Natural killer cell (primary cell): ENCODE data around the gene RNF157. TPM values are rescaled to one million over a fixed set of nuclear protein-coding genes. Genes with fewer than 3 reads are reported as not detected.

Experiments
- ATAC-seq, 3 donors: fragments of 150-1000 bp in 2 of 3; fragments of 200-7000 bp in 1 of 3; cut with Tn5 transposase; 1 replicate in 1 of 3; 2 replicates in 2 of 3; pipeline ENCODE4 v1.10.0; 2021; ENCODE audit warnings: mild to moderate bottlenecking in 2 of 3, moderate library complexity in 2 of 3
- DNase-seq, 2 donors: peaks; one replicate each; pipeline versions ENCODE4 v3.0.0 to v3.0.0-alpha.2; 2013 to 2021; ENCODE audit warnings: mixed read lengths in 1 of 2
- H3K27ac ChIP-seq: one replicate; pipeline ENCODE4 v1.5.1; 2013; ENCODE audit warnings: mild to moderate bottlenecking, low read length
- H3K27me3 ChIP-seq: one replicate; pipeline ENCODE4 v1.6.1; 2013; ENCODE audit warnings: low read length; ENCODE audit not compliant: control insufficient read depth, insufficient read depth
- H3K36me3 ChIP-seq: one replicate; pipeline ENCODE4 v1.6.1; 2013; ENCODE audit warnings: low read length; ENCODE audit not compliant: control insufficient read depth, insufficient read depth
- H3K4me1 ChIP-seq: one replicate; pipeline ENCODE4 v1.6.1; 2013; ENCODE audit warnings: low read length; ENCODE audit not compliant: control insufficient read depth, insufficient read depth
- H3K4me3 ChIP-seq: one replicate; pipeline ENCODE4 v1.5.1; 2013; ENCODE audit warnings: low read length
- H3K9me3 ChIP-seq: one replicate; pipeline ENCODE4 v1.6.1; 2013; ENCODE audit warnings: low read length; ENCODE audit not compliant: control insufficient read depth, insufficient read depth
- H3K27ac Mint-ChIP-seq, 2 donors: one replicate each; pipeline ENCODE4 v1.8.0; 2022; ENCODE audit warnings: mild to moderate bottlenecking in 2 of 2, mixed read lengths in 2 of 2, moderate library complexity in 1 of 2
- H3K27me3 Mint-ChIP-seq, 2 donors: one replicate each; pipeline ENCODE4 v1.8.0; 2022; ENCODE audit warnings: low read depth in 2 of 2, mixed read lengths in 2 of 2
- H3K36me3 Mint-ChIP-seq: one replicate; pipeline ENCODE4 v1.8.0; 2022; ENCODE audit warnings: mixed read lengths
- H3K4me1 Mint-ChIP-seq, 2 donors: one replicate each; pipeline ENCODE4 v1.8.0; 2022; ENCODE audit warnings: mixed read lengths in 2 of 2
- H3K4me3 Mint-ChIP-seq: one replicate; pipeline ENCODE4 v1.8.0; 2022; ENCODE audit warnings: mild to moderate bottlenecking, moderate library complexity, mixed read lengths
- H3K9me3 Mint-ChIP-seq, 2 donors: one replicate each; pipeline ENCODE4 v1.8.0; 2022; ENCODE audit warnings: mixed read lengths in 2 of 2
- CTCF ChIP-seq: fragments of 200-600 bp; IDR thresholded peaks from one replicate; pipeline ENCODE4 v1.8.0; 2022; ENCODE audit warnings: antibody characterized with exemption
- WGBS: methylation state at CpG from one replicate; pipeline ENCODE4 v1.1.7; 2013; ENCODE audit warnings: missing lambda C conversion rate; ENCODE audit not compliant: insufficient coverage; 5-methylcytosine and 5-hydroxymethylcytosine counted together
- intact Hi-C: fragments of 100-400 bp; cut with micrococcal nuclease; formaldehyde crosslinking; loops from one replicate; pipeline ENCODE4 v1.14.2; 2022
- total RNA-seq, 4 donors: library from RNA; stranded (reverse); fragments of 120-200 nt in 1 of 4; gene quantifications; one replicate each; pipeline versions ENCODE4 v1.2.3 to v1.2.4, GENCODE V29; 2013 to 2022

RNF157 gene
- total RNA-seq, 3 donors from 2014 or later (not counting 1 experiment from before 2014, with no cell fraction given): 4.9 to 9.1 (median 8.5) TPM

- intact Hi-C loops: no loop called here
- H3K4me3 ChIP-seq: no peak overlapping the region
- no peaks in the 10 kb centered on the region for H3K36me3 ChIP-seq
- no peak overlapping the region for H3K27ac ChIP-seq
- peaks cover 18% of the 10 kb centered on the region for H3K27me3 ChIP-seq
- H3K27ac Mint-ChIP-seq: no peak overlapping the region
- peaks cover 20% of the 10 kb centered on the region for H3K4me1 ChIP-seq
- H3K4me1 Mint-ChIP-seq: peaks cover 9 to 30% of the 10 kb centered on the region in 2 donors
- H3K27me3 Mint-ChIP-seq: peaks cover 0 to 7% of the 10 kb centered on the region in 2 donors
- H3K9me3 ChIP-seq: no peaks in the 10 kb centered on the region
- H3K4me3 Mint-ChIP-seq: no peak overlapping the region
- H3K9me3 Mint-ChIP-seq: no peaks in the 10 kb centered on the region
- no peaks in the 10 kb centered on the region for H3K36me3 Mint-ChIP-seq
- no peak for TF ChIP-seq CTCF
- DNase-seq: no peak
- no peak for ATAC-seq
- 95% methylated on average over 7 of the region's 7 CpGs for WGBS
These were observed 103.3 kb downstream of the RNF157 start for GRCh38 chr17:76137001-76137350.

DNA sequence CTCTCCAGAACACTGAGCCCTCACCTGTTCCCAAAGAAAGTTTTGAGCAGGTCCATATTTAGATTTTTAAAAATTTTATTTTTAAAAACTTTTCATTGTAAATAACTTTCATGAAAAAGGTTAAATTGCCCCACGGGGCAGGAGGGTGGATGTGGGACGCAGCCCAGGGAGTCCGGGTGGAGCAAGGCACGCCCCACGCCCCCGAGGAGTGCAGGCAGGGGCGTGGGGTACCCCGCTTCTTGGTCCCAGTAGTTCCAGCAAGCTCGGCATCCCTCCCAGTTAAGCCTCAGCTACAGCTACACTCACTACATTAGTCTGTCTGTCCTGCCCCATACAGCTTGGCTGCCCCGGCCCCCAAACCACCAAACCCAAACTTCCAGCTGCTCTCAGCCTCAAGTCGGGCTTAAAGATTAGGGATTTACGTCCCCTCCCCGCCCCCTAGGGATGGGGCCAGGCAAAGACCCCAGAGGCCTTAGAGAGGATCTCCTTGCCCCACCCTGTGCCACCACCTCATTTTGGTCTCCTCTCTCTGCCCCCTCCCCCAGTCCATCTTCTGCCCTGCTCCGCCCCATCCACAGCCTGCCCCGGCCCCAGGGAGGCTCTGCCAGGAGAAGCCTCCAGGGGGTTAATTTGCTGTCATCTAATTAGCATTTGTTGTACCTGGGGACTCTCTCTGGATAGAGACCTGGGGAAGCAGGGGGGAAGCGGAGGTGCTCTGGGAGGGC lies 103.9 kb downstream of the RNF157 start:
- Mint-ChIP-seq H3K27ac (no peak overlapping the region), H3K4me1 (peaks cover 3 to 26% of the 10 kb centered on the region in 2 donors), H3K27me3 (peaks cover 0 to 7% of the 10 kb centered on the region in 2 donors), H3K4me3 (no peak overlapping the region), H3K9me3 (no peaks in the 10 kb centered on the region), H3K36me3 (no peaks in the 10 kb centered on the region)
- Histone ChIP-seq H3K9me3 (no peaks in the 10 kb centered on the region), H3K4me1 (peaks cover 14% of the 10 kb centered on the region), H3K4me3 (no peak overlapping the region), H3K27me3 (peaks cover 18% of the 10 kb centered on the region), H3K36me3 (no peaks in the 10 kb centered on the region), H3K27ac (no peak overlapping the region)
- DNase-seq (no peak), ATAC-seq (no peak)
- intact Hi-C loops: no loop called here
- 95% methylated on average over 15 of the region's 16 CpGs for WGBS
- TF ChIP-seq CTCF: no peak

- H3K27me3 Mint-ChIP-seq: peaks cover 0 to 7% of the 10 kb centered on the region in 2 donors
- no peak for ATAC-seq
- H3K4me1 ChIP-seq: peaks cover 8% of the 10 kb centered on the region
- no peaks in the 10 kb centered on the region for H3K9me3 ChIP-seq
- H3K27me3 ChIP-seq: peaks cover 14% of the 10 kb centered on the region
- no peak overlapping the region for H3K4me3 Mint-ChIP-seq
- H3K4me1 Mint-ChIP-seq: peaks cover 0 to 25% of the 10 kb centered on the region in 2 donors
- DNase-seq: no peak
- H3K36me3 Mint-ChIP-seq: no peaks in the 10 kb centered on the region
- 96% methylated on average over 6 of the region's 8 CpGs for WGBS
- intact Hi-C loops: no loop called here
- TF ChIP-seq CTCF: no peak
- no peaks in the 10 kb centered on the region for H3K36me3 ChIP-seq
- no peak overlapping the region for H3K27ac ChIP-seq
- H3K9me3 Mint-ChIP-seq: no peaks in the 10 kb centered on the region
- no peak overlapping the region for H3K27ac Mint-ChIP-seq
- H3K4me3 ChIP-seq: no peak overlapping the region
These were observed 104.5 kb downstream of the RNF157 start for GRCh38 chr17:76135810-76136188.
